PC-3 (cell line): ENCODE results near the gene GALNT2. TPM values are rescaled to one million over a fixed set of nuclear protein-coding genes. Genes with fewer than 3 reads are reported as not detected.

Source experiments
- ATAC-seq: fragments of 200-7000 bp; cut with Tn5 transposase; 2 replicates; pipeline ENCODE4 v1.9.1; 2020; ENCODE audit warnings: mild to moderate bottlenecking, moderate library complexity
- BruUV-seq: library from RNA; stranded (reverse); fragments of 400-500 nt; replicated peaks from 2 replicates; lab custom pipeline; 2021; lab: Mats Ljungman, UMichigan
- CTCF ChIA-PET: fragments of 300-600 bp; sonication (Branson Sonifier 250); formaldehyde crosslinking; loops from one replicate; lab custom pipeline; 2022; ENCODE audit warnings: antibody characterized with exemption; lab: Charles Lee
- POLR2A ChIA-PET: fragments of 300-600 bp; sonication (Branson Sonifier 250); formaldehyde crosslinking; loops from one replicate; lab custom pipeline; 2022; ENCODE audit warnings: antibody characterized with exemption; ENCODE audit not compliant: unreplicated experiment; lab: Charles Lee
- DNase-seq: peaks from one replicate; pipeline ENCODE4 v3.0.0-alpha.2; 2015
- H2AFZ ChIP-seq: fragments of 300-600 bp; sonication (generic); 2 replicates; pipeline ENCODE4 v1.6.0; 2016; ENCODE audit warnings: antibody characterized with exemption, low read length
- H3F3A ChIP-seq: fragments of 300-600 bp; sonication (generic); one replicate; pipeline ENCODE4 v1.6.0; 2017; ENCODE audit warnings: antibody characterized with exemption, low read length, control low read depth, mild to moderate bottlenecking; ENCODE audit not compliant: unreplicated experiment
- H3K27ac ChIP-seq: fragments of 300-600 bp; sonication (generic); 2 replicates; pipeline ENCODE4 v1.5.1; 2016; ENCODE audit warnings: mild to moderate bottlenecking, low read length
- H3K27me3 ChIP-seq: fragments of 300-600 bp; sonication (generic); 2 replicates; pipeline ENCODE4 v1.6.1; 2016; ENCODE audit warnings: low read length, mixed read lengths
- H3K36me3 ChIP-seq: fragments of 300-600 bp; sonication (generic); 2 replicates; pipeline ENCODE4 v1.6.1; 2016; ENCODE audit warnings: low read depth, mixed run types, low read length, mixed read lengths
- H3K4me1 ChIP-seq: fragments of 300-600 bp; sonication (generic); 2 replicates; pipeline ENCODE4 v1.5.1; 2016; ENCODE audit warnings: low read length; ENCODE audit not compliant: insufficient read depth
- H3K4me2 ChIP-seq: fragments of 300-600 bp; sonication (generic); 2 replicates; pipeline ENCODE4 v1.6.0; 2016; ENCODE audit warnings: low read length
- H3K4me3 ChIP-seq: fragments of 300-600 bp; sonication (generic); 2 replicates; pipeline ENCODE4 v1.5.1; 2016; ENCODE audit warnings: mild to moderate bottlenecking, low read length, mixed read lengths
- H3K79me2 ChIP-seq: fragments of 300-600 bp; sonication (generic); 2 replicates; pipeline ENCODE4 v1.6.1; 2017; ENCODE audit warnings: low read length, mixed read lengths
- H3K9ac ChIP-seq: fragments of 300-600 bp; sonication (generic); 2 replicates; pipeline ENCODE4 v1.6.0; 2016; ENCODE audit warnings: mild to moderate bottlenecking, low read length
- H3K9me2 ChIP-seq: fragments of 300-600 bp; sonication (generic); replicated peaks from 2 replicates; pipeline ENCODE4 v1.6.1; 2016; ENCODE audit warnings: mixed run types, low read length, mixed read lengths
- H3K9me3 ChIP-seq: fragments of 300-600 bp; sonication (generic); 2 replicates; pipeline ENCODE4 v1.6.1; 2016; ENCODE audit warnings: low read length, mixed read lengths
- H4K20me1 ChIP-seq: fragments of 300-600 bp; sonication (generic); 2 replicates; pipeline ENCODE4 v1.6.1; 2016; ENCODE audit warnings: low read length, mixed read lengths
- EZH2 ChIP-seq: fragments of 300-600 bp; sonication (generic); IDR thresholded peaks from one replicate; pipeline ENCODE4 v1.6.1; 2017; ENCODE audit warnings: antibody characterized with exemption, mild to moderate bottlenecking, low read length; ENCODE audit not compliant: unreplicated experiment
- EZH2phosphoT487 ChIP-seq: fragments of 300-600 bp; sonication (generic); IDR thresholded peaks from 2 replicates; pipeline ENCODE4 v1.6.1; 2018; ENCODE audit warnings: mild to moderate bottlenecking, antibody characterized with exemption, low read length, borderline replicate concordance
- intact Hi-C: fragments of 100-400 bp; cut with micrococcal nuclease; formaldehyde crosslinking; loops from 2 replicates; pipeline ENCODE4 v1.9.0; 2023
- total RNA-seq: library from RNA; depleted of rRNA; stranded (reverse); fragments of >200 nt; gene quantifications from 2 replicates; pipeline ENCODE4 v1.2.3, GENCODE V29; 2014
- TF ChIP-seq, protein P1 (sequence below): fragments of 300-600 bp; sonication (generic); conservative IDR thresholded peaks from 2 replicates; pipeline ENCODE4 v1.5.1; 2017; ENCODE audit warnings: antibody characterized with exemption, low read depth, mild to moderate bottlenecking, low read length

Gene GALNT2
- total RNA-seq, 1 experiment from 2014 or later: 182 TPM

DNA sequence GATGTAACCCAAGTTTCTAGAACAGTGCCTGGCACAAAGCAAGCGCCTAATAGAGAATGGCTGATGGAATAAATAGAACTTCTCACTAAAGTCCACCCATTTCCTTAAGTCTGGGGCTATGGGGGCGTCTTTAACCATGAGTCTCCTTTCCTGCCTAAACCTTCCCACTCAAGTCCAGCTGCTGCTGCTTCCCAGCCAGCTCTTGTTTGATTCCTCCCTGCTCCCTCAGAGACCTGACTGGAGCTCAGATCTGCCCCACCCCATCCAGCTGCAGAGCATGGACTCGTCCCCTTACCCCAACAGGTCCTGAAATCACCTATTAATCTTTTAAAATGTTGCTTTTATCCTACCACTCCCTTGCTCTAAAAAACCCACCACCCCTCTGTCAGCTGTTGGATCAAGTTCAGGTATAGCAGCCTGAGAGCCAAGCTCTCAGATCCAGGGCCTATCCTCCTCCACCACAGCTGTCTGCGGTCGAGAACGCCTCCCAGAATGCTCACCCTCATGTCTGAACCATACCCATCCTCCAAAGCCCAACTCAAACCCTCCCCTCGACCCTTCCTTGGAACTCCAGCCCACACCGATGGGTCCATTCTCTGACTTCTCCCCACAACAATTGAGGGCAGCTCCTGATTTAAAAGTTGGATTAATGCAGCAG is 12.8 kb upstream of the GALNT2 start:
- Histone ChIP-seq H3F3A (no peaks in the 10 kb centered on the region), H3K9me2 (0 out of 2 replicates have a peak, but pooled peaks cover 6% of the 10 kb centered on the region), H3K4me1 (no peaks in the 10 kb centered on the region), H3K27me3 (no peaks in the 10 kb centered on the region), H4K20me1 (no peaks in the 10 kb centered on the region), H3K9ac (no peak overlapping the region), H3K79me2 (no peaks in the 10 kb centered on the region), H3K9me3 (no peaks in the 10 kb centered on the region), H3K27ac (no peak overlapping the region), H3K36me3 (no peaks in the 10 kb centered on the region), H3K4me2 (no peak overlapping the region), H3K4me3 (no peak overlapping the region), H2AFZ (no peak overlapping the region)
- TF ChIP-seq EZH2phosphoT487 (no peak), EZH2 (no peak)
- TF ChIP-seq, protein P1, sequence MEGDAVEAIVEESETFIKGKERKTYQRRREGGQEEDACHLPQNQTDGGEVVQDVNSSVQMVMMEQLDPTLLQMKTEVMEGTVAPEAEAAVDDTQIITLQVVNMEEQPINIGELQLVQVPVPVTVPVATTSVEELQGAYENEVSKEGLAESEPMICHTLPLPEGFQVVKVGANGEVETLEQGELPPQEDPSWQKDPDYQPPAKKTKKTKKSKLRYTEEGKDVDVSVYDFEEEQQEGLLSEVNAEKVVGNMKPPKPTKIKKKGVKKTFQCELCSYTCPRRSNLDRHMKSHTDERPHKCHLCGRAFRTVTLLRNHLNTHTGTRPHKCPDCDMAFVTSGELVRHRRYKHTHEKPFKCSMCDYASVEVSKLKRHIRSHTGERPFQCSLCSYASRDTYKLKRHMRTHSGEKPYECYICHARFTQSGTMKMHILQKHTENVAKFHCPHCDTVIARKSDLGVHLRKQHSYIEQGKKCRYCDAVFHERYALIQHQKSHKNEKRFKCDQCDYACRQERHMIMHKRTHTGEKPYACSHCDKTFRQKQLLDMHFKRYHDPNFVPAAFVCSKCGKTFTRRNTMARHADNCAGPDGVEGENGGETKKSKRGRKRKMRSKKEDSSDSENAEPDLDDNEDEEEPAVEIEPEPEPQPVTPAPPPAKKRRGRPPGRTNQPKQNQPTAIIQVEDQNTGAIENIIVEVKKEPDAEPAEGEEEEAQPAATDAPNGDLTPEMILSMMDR: no peak
- DNase-seq (no peak), ATAC-seq (no peak)
- ChIA-PET CTCF (no interaction called here), POLR2A (no interaction called here)
- no TSS peak for BruUV-seq
- intact Hi-C loops: no loop called here

DNA sequence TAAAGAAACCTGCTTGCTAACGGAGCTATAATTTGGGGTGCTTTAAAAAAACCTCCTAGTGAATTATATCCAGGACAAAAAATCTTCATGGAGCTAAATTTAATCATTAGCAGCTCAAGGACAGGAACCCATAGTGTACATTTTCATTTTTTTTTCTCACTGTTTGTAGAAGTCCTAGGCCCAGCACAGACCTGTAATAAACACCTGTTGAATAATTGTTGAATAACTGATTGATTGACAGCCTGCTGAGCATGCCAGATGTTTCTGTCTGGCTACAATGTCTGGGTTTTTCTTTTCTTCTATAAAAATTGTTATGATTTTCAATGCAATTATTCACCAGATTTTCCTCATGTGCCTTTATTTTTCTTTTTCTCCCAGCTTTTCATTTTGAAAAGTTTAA is 10.9 kb upstream of the GALNT2 start:
- intact Hi-C loops: no loop called here
- Histone ChIP-seq H3K79me2 (no peaks in the 10 kb centered on the region), H2AFZ (no peak overlapping the region), H3K4me1 (no peaks in the 10 kb centered on the region), H3K4me3 (no peak overlapping the region), H3K9ac (no peak overlapping the region), H3F3A (no peaks in the 10 kb centered on the region), H3K4me2 (no peak overlapping the region), H3K27ac (no peak overlapping the region), H4K20me1 (no peaks in the 10 kb centered on the region), H3K9me2 (0 out of 2 replicates have a peak, but pooled peaks cover 6% of the 10 kb centered on the region), H3K36me3 (no peaks in the 10 kb centered on the region), H3K9me3 (no peaks in the 10 kb centered on the region), H3K27me3 (no peaks in the 10 kb centered on the region)
- BruUV-seq: no TSS peak
- DNase-seq (no peak), ATAC-seq (no peak)
- ChIA-PET CTCF (interaction anchor here (0.6 kb wide), 1 partner anchor 191 kb away, joined by 3 read pairs; no protein-coding TSS in a partner anchor), POLR2A (interaction anchor here (0.6 to 0.7 kb wide), 2 partner anchors 29 to 65 kb away, joined by 4 to 5 read pairs; no protein-coding TSS in a partner anchor)
- TF ChIP-seq EZH2phosphoT487 (no peak), EZH2 (no peak)
- TF ChIP-seq, protein P1: no peak

DNA sequence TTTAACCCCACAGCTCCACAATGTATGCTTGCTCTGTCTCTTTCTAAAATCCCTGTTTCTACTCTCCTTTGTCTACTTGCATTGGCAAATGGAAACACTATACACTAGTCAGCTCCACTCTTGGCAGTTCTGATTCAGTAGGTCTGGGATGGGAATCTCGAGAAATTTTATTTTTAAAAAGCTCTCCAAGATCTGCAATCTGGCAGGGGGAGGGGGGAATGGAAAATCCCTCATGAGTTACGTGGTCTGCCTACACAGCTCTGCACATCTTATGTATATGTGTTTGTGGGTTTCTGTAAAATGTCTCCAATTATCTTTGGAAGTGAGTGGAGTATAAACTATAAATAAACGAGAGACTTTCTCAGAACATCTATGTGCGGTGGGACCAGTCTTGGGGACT is 9.9 kb upstream of the GALNT2 start:
- no peak for TF ChIP-seq EZH2phosphoT487
- TF ChIP-seq, protein P1: no peak
- no peak for TF ChIP-seq EZH2
- Histone ChIP-seq H3K9me3 (no peaks in the 10 kb centered on the region), H2AFZ (no peak overlapping the region), H4K20me1 (no peaks in the 10 kb centered on the region), H3K9ac (no peak overlapping the region), H3K79me2 (no peaks in the 10 kb centered on the region), H3K4me3 (no peak overlapping the region), H3K9me2 (0 out of 2 replicates have a peak, but pooled peaks cover 6% of the 10 kb centered on the region), H3F3A (no peaks in the 10 kb centered on the region), H3K27ac (no peak overlapping the region), H3K27me3 (no peaks in the 10 kb centered on the region), H3K4me2 (no peak overlapping the region), H3K36me3 (no peaks in the 10 kb centered on the region), H3K4me1 (no peaks in the 10 kb centered on the region)
- intact Hi-C loops: no loop called here
- ChIA-PET CTCF (no interaction called here), POLR2A (no interaction called here)
- ATAC-seq (no peak), DNase-seq (no peak)
- BruUV-seq: no TSS peak
